EL (cell line): ENCODE measurements around the gene RAB6A.
"Not testable (repeated sequence)": the region's sequence is repeated elsewhere in the genome, so short reads cannot be mapped to it uniquely, and the experiment has no call there.

Experiments used
- DNase-seq: peaks from one replicate; pipeline ENCODE4 v3.0.0-alpha.2; 2016

The RAB6A gene

DNA sequence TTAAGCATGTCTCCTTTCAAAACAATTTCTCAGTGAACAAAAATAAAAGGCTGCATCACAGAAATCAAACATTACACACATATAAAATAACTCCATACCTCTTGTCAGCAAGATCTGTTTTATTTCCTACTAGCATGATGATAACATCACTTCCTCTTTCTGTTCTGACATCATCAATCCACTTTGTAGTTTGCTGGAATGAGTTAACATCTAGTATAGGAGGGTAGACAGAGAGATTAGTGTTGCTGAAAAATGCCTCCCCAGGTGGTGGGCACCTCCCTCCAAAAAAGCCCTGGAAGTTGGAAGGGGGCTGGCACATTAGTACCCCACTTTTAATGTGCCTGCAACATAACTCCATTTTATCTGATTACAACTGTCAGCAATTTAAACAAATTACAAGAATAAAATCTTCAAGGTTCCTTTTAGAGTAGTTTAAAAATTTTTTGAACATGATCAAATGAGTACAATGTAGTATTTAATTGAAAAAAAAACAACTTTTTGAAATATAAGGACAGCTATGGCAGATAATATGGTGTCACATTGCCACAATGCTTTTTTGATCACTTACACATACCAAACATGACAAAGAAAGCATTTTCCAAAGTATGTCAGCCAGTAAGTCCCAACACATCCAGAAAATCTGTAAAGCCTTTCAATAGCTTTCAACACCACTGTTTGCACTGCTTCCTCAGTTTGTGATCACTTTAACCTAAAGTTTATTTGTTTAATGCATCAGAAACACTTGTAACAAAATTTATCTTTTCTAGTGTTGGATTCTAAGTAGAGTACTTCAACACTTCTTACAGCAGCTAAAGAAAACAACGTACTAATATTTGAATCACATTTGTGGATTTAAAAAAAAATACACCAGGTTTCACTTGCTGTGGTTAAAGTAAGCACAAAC, 44.5 kb downstream of the RAB6A start:
- DNase-seq = no peak

- DNase-seq = no peak
Measured at GRCh38 chr11:73715541-73715940, 45.3 kb downstream of the RAB6A start.

DNA sequence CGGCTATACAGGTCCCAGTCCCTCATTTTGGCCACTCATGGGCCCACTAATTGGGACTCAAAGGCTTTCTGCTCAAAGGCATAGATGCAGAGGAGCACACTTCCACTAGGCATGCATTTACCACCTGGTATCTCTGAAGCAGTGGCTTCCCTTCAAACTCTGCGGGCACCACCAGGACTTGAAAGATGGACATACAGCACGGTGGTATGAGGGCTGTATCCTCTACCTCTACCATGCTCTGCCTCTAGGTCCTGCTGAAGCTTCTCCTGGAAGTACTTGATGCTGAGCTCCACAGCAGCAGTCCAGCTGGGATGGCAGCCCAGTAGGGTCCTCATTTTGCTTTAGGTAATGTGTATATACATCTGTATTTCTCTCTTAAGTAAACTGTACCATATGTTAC, 49.9 kb downstream of the RAB6A start:
- DNase-seq = no peak

- DNase-seq = no peak
Measured at GRCh38 chr11:73705053-73705452, 55.8 kb downstream of the RAB6A start.

- DNase-seq = no peak
Measured at GRCh38 chr11:73693899-73694525, 66.9 kb downstream of the RAB6A start.

DNA sequence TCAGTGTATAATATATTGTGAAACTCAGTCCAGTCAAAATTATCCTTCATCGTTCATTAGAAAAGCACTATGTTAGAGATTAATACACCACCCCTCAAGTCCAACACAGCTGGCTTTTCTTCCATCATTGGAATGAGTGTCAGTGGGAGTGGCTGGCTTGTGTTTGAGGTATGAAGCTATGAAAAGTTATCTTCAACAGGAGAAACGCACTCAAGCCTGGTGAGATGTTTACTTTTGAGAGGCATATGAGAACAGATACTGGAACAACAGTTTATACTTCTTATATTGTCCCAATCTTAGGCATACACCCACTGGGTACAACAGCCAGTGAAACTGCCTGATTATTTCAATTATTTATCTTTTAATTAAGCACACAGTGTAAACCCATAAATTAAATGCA, 80.2 kb downstream of the RAB6A start:
- DNase-seq = no peak

DNA sequence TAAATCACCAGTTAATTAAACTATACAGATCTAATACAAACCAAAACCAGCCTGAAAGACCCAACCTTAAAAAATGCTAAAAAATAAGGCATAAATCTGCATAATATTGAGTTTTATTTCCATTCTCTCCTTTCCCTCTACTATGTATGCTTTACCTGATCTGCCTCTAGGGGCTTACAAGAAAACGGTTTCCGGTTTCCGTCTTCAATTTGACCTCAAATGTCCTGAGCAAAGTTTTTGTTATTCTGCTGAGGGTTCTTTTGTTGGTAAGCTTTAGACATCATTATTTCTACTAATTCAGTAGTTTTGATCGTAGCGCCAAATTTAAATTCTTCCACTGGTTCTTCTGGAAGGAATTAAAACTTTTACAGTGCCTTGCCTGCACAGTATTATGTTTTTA, 84.3 kb downstream of the RAB6A start:
- not testable (repeated sequence) for DNase-seq

DNA sequence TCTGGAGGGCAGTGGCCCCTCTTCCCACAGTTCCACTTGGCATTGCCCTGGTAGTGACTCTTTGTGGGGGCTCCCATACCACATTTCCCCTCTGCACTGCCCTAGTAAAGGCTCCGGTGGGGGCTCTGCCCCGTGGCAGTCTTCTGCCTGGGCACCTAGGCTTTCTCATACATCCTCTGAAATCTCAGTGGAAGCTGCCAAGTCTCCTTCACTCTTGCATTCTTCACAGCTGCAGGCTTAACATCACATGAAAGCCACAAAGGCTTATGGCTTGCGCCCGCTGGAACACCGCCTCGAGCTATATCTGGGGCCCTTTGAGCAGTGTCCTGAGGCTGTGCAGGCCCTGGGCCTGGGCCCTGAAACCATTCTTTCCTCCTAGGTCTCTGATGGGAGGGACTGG, 89.2 kb downstream of the RAB6A start:
- no peak for DNase-seq

DNA sequence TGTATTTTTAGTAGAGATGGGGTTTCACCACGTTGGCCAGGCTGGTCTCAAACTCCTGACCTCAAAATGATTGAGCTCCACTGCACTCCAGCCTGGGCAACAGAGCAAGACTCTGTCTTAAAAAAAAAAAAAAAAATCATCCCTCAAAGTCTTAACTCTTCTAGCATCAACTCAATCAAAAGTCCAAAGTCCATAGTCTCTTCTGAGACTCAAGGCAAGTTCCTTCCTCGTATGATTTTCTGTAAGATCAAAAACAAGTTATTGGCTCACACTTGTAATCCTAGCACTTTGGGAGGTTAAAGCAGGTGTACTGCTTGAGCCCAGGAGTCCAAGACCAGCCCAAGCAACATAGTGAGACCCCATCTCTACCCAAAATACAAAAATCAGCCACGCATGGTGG, 90.1 kb downstream of the RAB6A start:
- DNase-seq = no peak

GRCh38 chr11:73667891-73668290, 93.0 kb downstream of the RAB6A start:
- no peak for DNase-seq

- DNase-seq = no peak
Measured at GRCh38 chr11:73664877-73665276, 96.0 kb downstream of the RAB6A start.

DNA sequence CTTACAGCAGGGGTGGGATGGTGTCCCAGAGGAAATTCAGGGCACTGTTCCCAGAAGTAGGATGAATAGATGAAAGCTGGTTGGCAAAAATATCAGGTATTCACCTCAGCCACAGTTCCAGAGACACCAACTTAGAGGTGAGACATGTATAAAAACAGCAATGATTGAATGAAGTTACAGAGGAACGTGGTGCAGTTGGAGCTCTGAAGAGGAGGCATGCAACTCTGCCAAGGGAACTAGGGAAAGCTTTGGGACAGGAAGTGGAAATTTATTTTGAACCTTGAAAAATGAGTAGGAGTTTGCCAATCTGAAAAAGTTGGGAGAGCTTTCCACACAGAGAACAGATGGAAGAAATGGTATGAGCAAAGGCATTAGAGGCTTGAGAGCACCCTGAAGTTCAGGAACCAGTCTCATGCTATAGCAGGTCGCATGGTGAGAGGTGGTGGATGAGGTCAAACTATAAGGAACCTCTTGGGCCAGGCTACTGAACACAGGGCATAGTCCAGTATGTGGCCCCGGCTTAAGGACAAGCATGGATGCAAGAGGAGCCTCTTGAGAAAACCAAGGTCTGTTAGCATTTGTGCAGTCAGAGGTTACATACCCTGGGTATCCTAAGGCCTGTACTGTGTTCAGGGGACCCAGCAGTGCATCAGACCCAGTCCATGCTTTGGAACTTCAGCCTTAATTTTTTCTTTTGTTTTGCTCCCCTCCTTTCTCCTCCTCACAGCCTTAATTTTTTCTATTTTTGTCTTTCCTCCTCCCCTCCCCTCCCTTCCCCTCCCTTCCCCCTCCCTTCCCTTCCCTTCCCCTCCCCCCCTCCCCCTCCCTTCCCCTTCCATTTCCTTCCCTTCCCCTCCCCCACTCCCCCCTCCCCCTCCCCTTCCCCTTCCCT, 97.0 kb downstream of the RAB6A start:
- no peak for DNase-seq

DNA sequence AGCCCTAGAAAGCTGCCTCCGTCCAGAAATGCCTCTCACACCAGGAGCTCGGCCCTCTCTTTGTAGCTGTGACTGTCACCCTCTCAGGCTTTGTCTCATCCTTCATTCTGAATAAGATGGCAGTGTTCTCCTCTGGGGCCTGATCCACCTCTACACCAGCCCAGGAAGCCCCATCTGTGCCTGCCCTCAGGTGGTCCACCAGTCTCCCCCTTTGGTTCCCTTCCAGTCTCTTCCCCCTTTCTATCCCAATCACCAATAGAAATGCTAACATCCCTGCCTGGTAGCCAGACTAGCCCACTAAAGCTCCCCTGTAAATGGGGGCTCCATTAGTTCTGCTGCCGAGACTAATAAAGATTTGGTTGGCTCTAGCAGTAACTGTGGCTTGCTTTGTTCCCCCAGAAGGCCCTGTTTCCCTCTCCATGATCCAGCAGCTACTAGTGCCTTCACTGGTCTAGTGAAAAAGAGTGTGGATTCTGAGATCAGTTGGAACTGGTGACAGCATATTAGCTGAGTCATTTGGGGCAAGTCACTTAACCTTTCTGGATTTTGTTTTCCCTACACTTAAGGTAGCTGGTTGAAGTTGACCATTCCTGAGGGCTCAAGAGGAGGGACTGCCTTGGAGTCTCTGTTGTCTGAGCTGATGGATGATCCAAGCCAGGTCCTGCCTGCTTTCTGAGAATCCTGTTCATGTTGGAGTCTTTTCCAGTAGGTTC, 98.3 kb downstream of the RAB6A start:
- no peak for DNase-seq

DNA sequence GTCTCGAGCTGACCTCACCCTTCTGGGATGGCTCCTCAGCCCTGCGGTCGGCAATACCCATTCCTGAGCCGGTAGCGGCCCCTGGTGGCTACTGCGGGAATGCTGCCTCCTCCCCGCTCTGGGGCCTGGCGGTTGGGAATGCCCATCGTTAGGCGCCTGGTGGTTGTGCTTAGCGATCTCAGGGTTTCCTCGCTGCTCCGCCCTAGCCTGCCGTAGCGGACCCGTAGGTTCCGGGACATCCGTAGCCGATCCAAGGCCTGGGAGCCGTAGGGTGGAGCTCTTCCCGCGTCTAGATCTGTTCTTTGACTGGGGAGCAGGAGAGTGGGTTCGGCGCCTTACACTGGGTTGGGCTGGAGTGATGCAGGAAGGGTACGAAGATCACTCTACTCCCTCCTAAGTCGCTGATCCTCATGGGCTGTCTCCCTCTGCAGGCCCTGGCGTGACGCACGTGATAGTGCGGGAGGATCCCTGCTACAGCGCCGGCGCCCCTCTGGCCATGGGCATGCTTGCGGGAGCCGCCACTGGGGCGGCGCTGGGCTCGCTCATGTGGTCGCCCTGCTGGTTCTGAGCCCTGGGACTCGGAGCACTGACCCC, 99.7 kb downstream of the RAB6A start:
- DNase-seq = peak; percentile 88

DNA sequence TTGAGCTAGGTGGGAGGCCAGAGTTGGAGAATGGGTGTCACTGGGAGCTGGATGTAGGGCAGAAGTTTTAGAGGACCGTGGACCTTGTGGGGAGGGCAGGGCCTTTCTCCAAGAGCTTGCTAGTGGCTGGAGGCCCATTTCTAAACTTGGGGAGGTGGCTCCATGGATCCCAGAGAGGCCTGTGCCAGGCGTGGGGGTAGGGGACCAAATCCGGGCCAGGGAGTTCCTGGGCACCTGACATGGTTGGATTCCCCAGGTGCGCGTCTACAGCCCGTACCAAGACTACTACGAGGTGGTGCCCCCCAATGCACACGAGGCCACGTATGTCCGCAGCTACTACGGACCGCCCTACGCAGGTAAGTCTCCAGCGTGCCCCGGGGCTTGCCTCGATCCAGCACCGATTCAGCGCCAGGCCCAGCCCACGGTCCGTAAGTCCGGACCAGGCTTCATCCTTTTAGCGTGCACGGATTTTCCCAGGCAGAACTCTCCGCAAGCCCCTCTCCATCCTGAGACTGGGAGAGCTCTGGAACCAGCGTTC, 100.3 kb downstream of the RAB6A start:
- no peak for DNase-seq

DNA sequence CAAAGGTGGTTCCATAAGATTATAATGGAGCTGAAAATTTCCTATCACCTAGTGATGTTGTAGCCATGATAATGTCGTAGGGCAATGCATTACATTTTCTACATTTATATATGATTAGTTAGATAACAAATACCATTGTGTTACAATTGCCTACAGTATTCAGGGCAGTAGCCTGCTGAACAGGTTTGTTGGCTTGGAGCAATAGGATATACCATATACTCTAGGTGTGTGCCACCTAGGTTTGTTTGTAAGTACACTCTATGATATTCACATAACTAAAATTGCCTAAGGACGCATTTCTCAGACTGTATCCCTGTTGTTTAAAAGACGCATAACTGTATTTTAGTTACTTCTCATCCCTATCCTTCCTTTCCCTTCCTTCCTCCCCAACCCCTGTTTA, 100.9 kb downstream of the RAB6A start:
- no peak for DNase-seq

DNA sequence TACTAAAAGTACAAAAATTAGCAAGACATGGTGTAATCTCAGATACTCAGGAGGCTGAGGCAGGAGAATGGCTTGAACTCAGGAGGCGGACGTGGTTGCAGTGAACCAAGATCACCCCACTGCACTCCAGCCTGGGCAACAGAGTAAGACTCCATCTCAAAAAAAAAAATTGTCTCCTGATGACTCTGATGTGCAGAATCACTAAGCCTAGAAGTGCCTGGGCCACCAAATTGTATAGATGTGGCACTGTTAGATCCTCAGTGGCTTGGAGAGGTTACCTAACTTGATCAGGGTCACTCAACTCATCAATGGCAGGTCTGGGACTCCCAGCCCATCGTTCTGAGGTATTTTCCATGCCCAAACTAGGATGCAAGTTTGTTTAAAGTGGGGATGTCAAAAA, 103.9 kb downstream of the RAB6A start:
- no peak for DNase-seq

DNA sequence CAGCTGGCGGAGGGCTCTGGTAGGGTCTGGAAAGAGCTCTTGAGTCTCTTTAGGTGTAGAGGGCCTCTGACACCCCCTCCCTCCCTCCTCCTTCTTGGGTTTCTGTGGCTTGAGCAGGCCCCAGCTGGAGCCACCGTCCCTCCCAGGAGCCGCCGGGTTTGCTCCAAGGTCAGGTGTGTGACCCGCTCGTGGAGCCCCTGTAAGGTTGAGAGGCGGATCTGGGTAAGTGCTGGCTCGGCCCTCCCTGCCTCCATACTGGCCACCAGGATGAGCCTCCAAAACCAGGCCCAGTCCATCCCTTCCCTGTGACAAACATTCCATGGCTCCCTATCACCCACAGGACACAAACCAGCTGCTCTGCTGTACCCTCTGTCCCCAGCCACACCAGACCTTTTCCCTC, 105.2 kb downstream of the RAB6A start:
- DNase-seq = no peak

- no peak for DNase-seq
Measured at GRCh38 chr11:73654482-73655021, 106.3 kb downstream of the RAB6A start.

- DNase-seq = no peak
Measured at GRCh38 chr11:73653996-73654395, 106.9 kb downstream of the RAB6A start.

- no peak for DNase-seq
Measured at GRCh38 chr11:73652856-73653559, 107.9 kb downstream of the RAB6A start.
